Measurements from ENCODE around the gene SFT2D1. TPM values are rescaled to one million over a fixed set of nuclear protein-coding genes. Genes with fewer than 3 reads are reported as not detected.

SFT2D1 gene
- total RNA-seq, 1 donor from 2014 or later = 29.1 TPM

- H3K27me3 Mint-ChIP-seq (ENCODE audit: unreplicated experiment) = no peaks in the 10 kb centered on the region
- H3K9me3 Mint-ChIP-seq (ENCODE audit: unreplicated experiment) = no peaks in the 10 kb centered on the region
- no peak overlapping the region for H3K4me3 Mint-ChIP-seq (ENCODE audit: unreplicated experiment)
- DNase-seq (ENCODE audit: low spot score) = no peak
- H3K36me3 Mint-ChIP-seq (ENCODE audit: low read depth, unreplicated experiment) = no peaks in the 10 kb centered on the region
- H3K27ac Mint-ChIP-seq (ENCODE audit: unreplicated experiment) = no peak overlapping the region
- TF ChIP-seq CTCF (IDR thresholded peaks at IDR 0.05; ENCODE audit: unreplicated experiment) = no peak
- H3K4me1 Mint-ChIP-seq (ENCODE audit: unreplicated experiment) = peaks cover 3% of the 10 kb centered on the region
These were observed 12.6 kb upstream of the SFT2D1 start for GRCh38 chr6:166354965-166355364.

- DNase-seq (ENCODE audit: low spot score) = no peak
- Mint-ChIP-seq H3K27me3 (ENCODE audit: unreplicated experiment) (no peaks in the 10 kb centered on the region), H3K9me3 (ENCODE audit: unreplicated experiment) (peaks cover 5% of the 10 kb centered on the region), H3K4me3 (ENCODE audit: unreplicated experiment) (no peak overlapping the region), H3K36me3 (ENCODE audit: low read depth, unreplicated experiment) (no peaks in the 10 kb centered on the region), H3K4me1 (ENCODE audit: unreplicated experiment) (no peaks in the 10 kb centered on the region), H3K27ac (ENCODE audit: unreplicated experiment) (no peak overlapping the region)
- TF ChIP-seq CTCF (IDR thresholded peaks at IDR 0.05; ENCODE audit: unreplicated experiment) = no peak
These were observed 11.8 kb upstream of the SFT2D1 start for GRCh38 chr6:166354143-166354542.

GRCh38 chr6:166353507-166353906 lies 11.2 kb upstream of the SFT2D1 start:
- Mint-ChIP-seq H3K27me3 (ENCODE audit: unreplicated experiment) (no peaks in the 10 kb centered on the region), H3K36me3 (ENCODE audit: low read depth, unreplicated experiment) (no peaks in the 10 kb centered on the region), H3K4me3 (ENCODE audit: unreplicated experiment) (no peak overlapping the region), H3K9me3 (ENCODE audit: unreplicated experiment) (peaks cover 5% of the 10 kb centered on the region), H3K4me1 (ENCODE audit: unreplicated experiment) (no peaks in the 10 kb centered on the region), H3K27ac (ENCODE audit: unreplicated experiment) (no peak overlapping the region)
- DNase-seq (ENCODE audit: low spot score) = no peak
- TF ChIP-seq CTCF (IDR thresholded peaks at IDR 0.05; ENCODE audit: unreplicated experiment) = no peak

GRCh38 chr6:166352923-166353322 lies 10.6 kb upstream of the SFT2D1 start:
- Mint-ChIP-seq H3K27me3 (ENCODE audit: unreplicated experiment) (no peaks in the 10 kb centered on the region), H3K36me3 (ENCODE audit: low read depth, unreplicated experiment) (no peaks in the 10 kb centered on the region), H3K9me3 (ENCODE audit: unreplicated experiment) (peaks cover 5% of the 10 kb centered on the region), H3K4me1 (ENCODE audit: unreplicated experiment) (no peaks in the 10 kb centered on the region), H3K27ac (ENCODE audit: unreplicated experiment) (no peak overlapping the region), H3K4me3 (ENCODE audit: unreplicated experiment) (no peak overlapping the region)
- no peak for TF ChIP-seq CTCF (IDR thresholded peaks at IDR 0.05; ENCODE audit: unreplicated experiment)
- DNase-seq (ENCODE audit: low spot score) = no peak

- Mint-ChIP-seq H3K9me3 (ENCODE audit: unreplicated experiment) (peaks cover 5% of the 10 kb centered on the region), H3K27me3 (ENCODE audit: unreplicated experiment) (peaks cover 2% of the 10 kb centered on the region), H3K4me1 (ENCODE audit: unreplicated experiment) (no peaks in the 10 kb centered on the region), H3K36me3 (ENCODE audit: low read depth, unreplicated experiment) (no peaks in the 10 kb centered on the region), H3K4me3 (ENCODE audit: unreplicated experiment) (no peak overlapping the region), H3K27ac (ENCODE audit: unreplicated experiment) (no peak overlapping the region)
- no peak for TF ChIP-seq CTCF (IDR thresholded peaks at IDR 0.05; ENCODE audit: unreplicated experiment)
- DNase-seq (ENCODE audit: low spot score) = no peak
These were observed 9.5 kb upstream of the SFT2D1 start for GRCh38 chr6:166351715-166352285.
